ENCODE results near the gene TEKT2. TPM values are rescaled to one million over a fixed set of nuclear protein-coding genes. Genes with fewer than 3 reads are reported as not detected.
A peak's percentile ranks its signal among the peaks of the same experiment; 100 is the strongest.

TEKT2 gene
- polyA plus RNA-seq, 2 of the 4 experiments (the other 2 are of a cell fraction), result 0.08 TPM; not detected in 1

DNA sequence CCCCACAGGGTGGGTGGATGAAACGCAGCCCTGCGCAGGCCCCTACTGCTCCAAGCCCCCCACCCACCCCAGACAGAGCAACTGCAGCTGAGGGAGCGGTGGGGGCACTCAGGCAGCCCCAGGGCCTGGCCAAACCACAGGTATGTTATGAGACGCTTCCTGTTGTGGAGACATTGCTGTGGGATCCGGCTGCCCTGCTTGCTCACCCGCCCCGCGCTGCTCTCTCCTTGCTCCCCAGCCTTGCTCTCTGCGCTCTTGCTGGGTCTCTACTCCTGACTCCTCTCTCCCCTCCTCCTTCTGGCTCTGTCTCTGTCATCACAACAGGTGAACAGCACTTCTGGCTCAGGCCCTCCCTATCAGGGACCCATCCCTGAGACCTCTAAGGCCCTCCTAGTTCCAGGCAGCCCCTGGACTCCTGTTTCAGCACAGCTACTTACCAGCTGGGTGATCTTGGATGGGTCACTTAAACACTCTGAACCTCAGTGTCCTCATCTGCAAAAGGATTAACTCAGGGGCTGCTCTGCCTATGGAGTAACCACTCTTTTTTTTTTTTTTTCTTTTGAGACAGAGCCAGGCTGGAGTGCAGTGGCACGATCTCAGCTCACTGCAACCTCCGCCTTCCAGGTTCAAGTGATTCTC lies 25.3 kb downstream of the TEKT2 start:
- FAIRE-seq (no peak), ATAC-seq (peak in 1 of 2 experiments; percentile 30; a peak in 2 of 6 replicates), DNase-seq (ENCODE audit: low read depth in 1 of 2, low spot score in 1 of 2) (no peak)
- POLR2A ChIA-PET, result no interaction called here
- no peaks in the 10 kb centered on the region for H3K4me1 ChIP-seq
- no peak overlapping the region for H3K4me3 ChIP-seq
- no peak overlapping the region for H3K27ac ChIP-seq
- TF ChIP-seq JUNB (IDR thresholded peaks at IDR 0.05), result no peak
- TF ChIP-seq NFE2L2 (conservative IDR thresholded peaks at IDR 0.05; ENCODE audit: low read length), result no peak
- TF ChIP-seq FOXS1 (CRISPR knock-in tag; IDR thresholded peaks at IDR 0.05), result no peak
- no peak for TF ChIP-seq RAD21 (conservative IDR thresholded peaks at IDR 0.05 in 1 of 2, IDR thresholded peaks at IDR 0.05 in 1 of 2)
- TF ChIP-seq ESRRA (IDR thresholded peaks at IDR 0.05; ENCODE audit: borderline replicate concordance, low read length), result no peak
- TF ChIP-seq, protein P1, sequence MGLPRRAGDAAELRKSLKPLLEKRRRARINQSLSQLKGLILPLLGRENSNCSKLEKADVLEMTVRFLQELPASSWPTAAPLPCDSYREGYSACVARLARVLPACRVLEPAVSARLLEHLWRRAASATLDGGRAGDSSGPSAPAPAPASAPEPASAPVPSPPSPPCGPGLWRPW (IDR thresholded peaks at IDR 0.05), result no peak
- TF ChIP-seq HOXB5 (CRISPR knock-in tag; IDR thresholded peaks at IDR 0.05), result no peak
- no peak overlapping the region for H3K4me2 ChIP-seq
- CTCF ChIA-PET, result interaction anchor here (0.6 to 2.7 kb wide), 6 partner anchors 9 to 96 kb away, joined by 3 to 15 read pairs (median 4); no protein-coding TSS in a partner anchor
- 89% methylated on average over 9 of the region's 11 CpGs for WGBS (ENCODE audit: missing lambda C conversion rate)
- H3K9me3 ChIP-seq, result no peaks in the 10 kb centered on the region

DNA sequence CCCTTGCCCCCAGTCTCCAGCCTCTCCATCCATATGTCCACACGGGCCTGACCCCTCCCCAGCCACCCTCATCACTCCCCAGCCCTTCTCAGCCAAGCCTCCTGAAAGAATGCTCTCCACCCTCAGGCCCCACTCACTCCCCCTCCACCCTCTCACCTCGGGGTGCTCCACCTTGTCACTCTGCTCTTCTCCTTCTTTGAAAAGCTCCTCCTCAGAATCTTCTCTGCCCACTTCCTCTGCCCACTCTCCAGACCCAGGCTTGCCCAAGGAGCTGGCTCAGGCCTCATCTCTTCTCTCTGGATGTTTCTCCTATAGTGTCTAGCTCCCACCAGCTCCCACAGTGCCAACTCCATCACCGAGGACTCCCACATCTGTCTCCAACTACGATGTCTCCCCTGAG lies 27.3 kb downstream of the TEKT2 start:
- Histone ChIP-seq H3K4me3 (no peak overlapping the region), H3K4me2 (no peak overlapping the region), H3K4me1 (no peaks in the 10 kb centered on the region), H3K9me3 (no peaks in the 10 kb centered on the region), H3K27ac (no peak overlapping the region)
- FAIRE-seq, result no peak
- TF ChIP-seq MYC (IDR thresholded peaks at IDR 0.05; ENCODE audit: borderline replicate concordance, low read length) (no peak), ZSCAN20 (CRISPR knock-in tag; IDR thresholded peaks at IDR 0.05) (no peak), TFCP2L1 (CRISPR knock-in tag; IDR thresholded peaks at IDR 0.05) (no peak), NR3C1 (IDR thresholded peaks at IDR 0.05) (no peak), ESRRA (IDR thresholded peaks at IDR 0.05; ENCODE audit: borderline replicate concordance, low read length) (no peak), KDM5A (IDR thresholded peaks at IDR 0.05) (no peak), HOXB5 (CRISPR knock-in tag; IDR thresholded peaks at IDR 0.05) (no peak), FOSL2 (IDR thresholded peaks at IDR 0.05) (no peak), FOSL2 (CRISPR knock-in tag; IDR thresholded peaks at IDR 0.05) (no peak)
- TF ChIP-seq, protein P2, sequence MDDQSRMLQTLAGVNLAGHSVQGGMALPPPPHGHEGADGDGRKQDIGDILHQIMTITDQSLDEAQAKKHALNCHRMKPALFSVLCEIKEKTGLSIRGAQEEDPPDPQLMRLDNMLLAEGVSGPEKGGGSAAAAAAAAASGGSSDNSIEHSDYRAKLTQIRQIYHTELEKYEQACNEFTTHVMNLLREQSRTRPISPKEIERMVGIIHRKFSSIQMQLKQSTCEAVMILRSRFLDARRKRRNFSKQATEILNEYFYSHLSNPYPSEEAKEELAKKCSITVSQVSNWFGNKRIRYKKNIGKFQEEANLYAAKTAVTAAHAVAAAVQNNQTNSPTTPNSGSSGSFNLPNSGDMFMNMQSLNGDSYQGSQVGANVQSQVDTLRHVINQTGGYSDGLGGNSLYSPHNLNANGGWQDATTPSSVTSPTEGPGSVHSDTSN (IDR thresholded peaks at IDR 0.05), result no peak
- TF ChIP-seq, protein P1 (IDR thresholded peaks at IDR 0.05), result no peak
- DNase-seq (ENCODE audit: low read depth in 1 of 2, low spot score in 1 of 2), result no peak
- ChIA-PET CTCF (interaction anchor here (1.0 to 2.7 kb wide), 3 partner anchors 12 to 175 kb away, joined by 4 to 15 read pairs (median 6); no protein-coding TSS in a partner anchor), POLR2A (no interaction called here)
- 56% methylated on average over 4 of the region's 4 CpGs for WGBS (ENCODE audit: missing lambda C conversion rate)
- ATAC-seq, result no peak

DNA sequence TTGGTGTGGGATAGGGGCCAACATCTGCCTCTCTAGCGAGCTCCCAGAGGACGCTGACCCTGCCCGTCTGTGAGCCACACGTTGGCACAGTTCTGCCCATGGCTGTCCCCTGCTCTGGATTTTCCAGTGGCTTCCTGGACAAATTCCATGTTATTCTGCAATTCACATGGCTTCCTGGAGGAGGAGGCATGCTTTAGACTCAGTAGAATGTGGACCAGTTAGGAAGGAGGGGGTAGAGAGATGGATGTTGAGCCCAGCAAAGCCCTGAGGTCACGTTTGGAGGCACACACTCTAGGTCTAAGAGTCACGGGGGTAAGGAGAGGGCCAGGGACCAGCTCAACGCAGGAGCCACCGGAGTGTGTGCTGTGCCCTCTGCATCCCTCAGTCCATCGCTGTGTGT lies 28.9 kb downstream of the TEKT2 start:
- Histone ChIP-seq H3K4me2 (no peak overlapping the region), H3K9me3 (no peaks in the 10 kb centered on the region), H3K27ac (no peak overlapping the region), H3K4me3 (no peak overlapping the region), H3K4me1 (no peaks in the 10 kb centered on the region)
- FAIRE-seq (no peak), ATAC-seq (peak in 1 of 2 experiments; percentile 24; a peak in 1 of 6 replicates), DNase-seq (ENCODE audit: low read depth in 1 of 2, low spot score in 1 of 2) (no peak)
- peak; percentile 47 for TF ChIP-seq ZFP36 (IDR thresholded peaks at IDR 0.05; ENCODE audit: borderline replicate concordance, partially characterized antibody)
- no peak for TF ChIP-seq ZNF302 (CRISPR knock-in tag; IDR thresholded peaks at IDR 0.05)
- ChIA-PET CTCF (interaction anchor here (0.8 to 8.0 kb wide), 2 partner anchors 13 to 22 kb away, joined by 3 to 49 read pairs; no protein-coding TSS in a partner anchor), POLR2A (no interaction called here)
- 68% methylated on average over 9 of the region's 9 CpGs for WGBS (ENCODE audit: missing lambda C conversion rate)

DNA sequence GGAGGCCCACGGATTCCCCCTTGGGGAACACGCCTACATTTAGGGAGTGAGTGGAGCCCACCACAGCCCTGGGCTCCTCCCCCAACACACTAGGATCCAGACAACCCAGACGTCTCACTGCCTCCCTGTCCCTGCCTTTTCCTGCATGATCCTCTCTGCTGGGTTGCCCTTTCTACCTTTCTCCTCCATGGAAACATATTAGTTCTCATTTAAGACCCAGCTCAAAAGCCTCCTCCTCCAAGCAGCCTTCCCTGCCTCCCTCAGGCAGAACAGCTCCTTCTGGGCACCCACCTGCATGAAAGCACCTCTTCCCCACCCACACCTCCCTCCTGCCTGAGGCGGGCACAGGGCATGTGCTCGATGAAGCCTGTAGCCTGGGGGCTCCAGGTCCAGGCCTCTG lies 30.5 kb downstream of the TEKT2 start:
- FAIRE-seq (no peak), ATAC-seq (no peak), DNase-seq (ENCODE audit: low read depth in 1 of 2, low spot score in 1 of 2) (no peak)
- H3K9me3 ChIP-seq, result no peaks in the 10 kb centered on the region
- no peaks in the 10 kb centered on the region for H3K4me1 ChIP-seq
- ChIA-PET POLR2A (no interaction called here), CTCF (interaction anchor here (0.6 to 8.0 kb wide), 4 partner anchors 20 to 257 kb away, joined by 3 to 49 read pairs (median 4); no protein-coding TSS in a partner anchor)
- WGBS (ENCODE audit: missing lambda C conversion rate), result 44% methylated on average over 5 of the region's 5 CpGs
- H3K4me3 ChIP-seq, result no peak overlapping the region
- no peak overlapping the region for H3K27ac ChIP-seq
- no peak overlapping the region for H3K4me2 ChIP-seq
- TF ChIP-seq RARB (CRISPR knock-in tag; IDR thresholded peaks at IDR 0.05), result no peak
- TF ChIP-seq JUNB (IDR thresholded peaks at IDR 0.05), result no peak
- TF ChIP-seq GATA3 (IDR thresholded peaks at IDR 0.05; ENCODE audit: borderline replicate concordance), result no peak
